OCI-LY3 (cell line): Measurements from ENCODE around the gene PAMR1.

Source experiments
- CTCF ChIP-seq: fragments of 200-600, 300-600 bp; sonication (generic); IDR thresholded peaks from 2 replicates; pipeline ENCODE4 v1.5.1; 2014; ENCODE audit warnings: antibody characterized with exemption, low read length, low read depth
- EZH2phosphoT487 ChIP-seq: fragments of 200-600 bp; shearing (Covaris generic); IDR thresholded peaks from 2 replicates; pipeline ENCODE4 v1.6.1; 2018; ENCODE audit warnings: antibody characterized with exemption, mixed run types, low read depth

- TF ChIP-seq CTCF (no peak), EZH2phosphoT487 (no peak)
Measured at GRCh38 chr11:35426351-35426750, 99.1 kb downstream of the PAMR1 start.
